DMS 273 (cell line): ENCODE measurements around the gene RALGDS.
A peak's percentile ranks its signal among the peaks of the same experiment; 100 is the strongest.

Experiments
- DNase-seq: peaks from one replicate; lab custom pipeline; 2025; ENCODE audit not compliant: unreplicated experiment; lab: John Stamatoyannopoulos, UW

RALGDS gene

DNA sequence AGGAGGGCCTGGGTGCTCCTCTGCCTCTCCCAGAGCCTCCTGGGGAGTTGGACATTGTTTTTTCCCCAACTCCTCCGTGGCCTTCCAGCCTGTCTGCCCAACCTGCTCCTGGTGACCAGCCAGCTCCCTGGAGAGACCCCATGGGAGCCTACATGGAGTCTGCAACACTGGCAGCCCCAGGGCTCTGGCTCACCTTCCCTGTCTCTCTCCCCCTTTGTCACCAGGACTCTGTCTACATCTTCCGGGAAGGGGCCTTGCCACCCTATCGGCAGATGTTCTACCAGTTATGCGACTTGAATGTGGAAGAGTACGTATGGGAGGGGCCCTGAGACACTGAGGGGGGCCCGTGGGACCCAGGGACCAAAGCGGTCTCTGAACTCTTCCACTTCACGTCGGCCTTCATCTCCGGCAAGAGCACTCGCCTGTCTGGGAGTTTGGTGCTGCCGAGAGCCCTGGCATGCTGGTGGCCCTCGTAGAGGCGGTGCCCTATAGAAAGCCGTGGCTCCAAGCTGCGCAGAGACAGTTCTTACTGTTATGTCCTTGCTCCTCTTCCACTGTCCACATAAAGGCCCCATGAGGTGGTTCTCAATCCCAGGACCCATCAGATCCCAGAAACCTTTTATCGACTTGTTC is 65.1 kb downstream of the RALGDS start:
- DNase-seq = no peak

DNA sequence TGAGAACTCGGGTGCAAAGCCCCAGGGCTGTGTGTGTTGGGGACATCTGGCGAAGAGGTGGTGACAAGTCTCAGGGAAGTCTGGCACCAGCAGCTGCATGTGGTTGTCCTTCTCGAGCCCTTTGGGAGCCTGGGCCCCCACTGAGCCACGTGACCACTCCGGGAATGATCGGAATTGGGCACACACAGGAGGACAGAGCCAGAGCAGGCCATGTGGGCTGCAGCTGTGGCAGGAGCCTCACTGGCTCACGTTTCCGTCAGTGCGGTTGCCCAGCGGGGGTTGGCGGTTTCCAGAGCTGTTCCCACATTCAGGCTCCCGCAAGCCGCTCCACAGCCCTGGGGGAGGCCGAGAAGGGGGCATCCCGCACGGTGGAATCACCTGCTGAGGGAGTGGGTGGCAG is 66.1 kb downstream of the RALGDS start:
- no peak for DNase-seq

DNA sequence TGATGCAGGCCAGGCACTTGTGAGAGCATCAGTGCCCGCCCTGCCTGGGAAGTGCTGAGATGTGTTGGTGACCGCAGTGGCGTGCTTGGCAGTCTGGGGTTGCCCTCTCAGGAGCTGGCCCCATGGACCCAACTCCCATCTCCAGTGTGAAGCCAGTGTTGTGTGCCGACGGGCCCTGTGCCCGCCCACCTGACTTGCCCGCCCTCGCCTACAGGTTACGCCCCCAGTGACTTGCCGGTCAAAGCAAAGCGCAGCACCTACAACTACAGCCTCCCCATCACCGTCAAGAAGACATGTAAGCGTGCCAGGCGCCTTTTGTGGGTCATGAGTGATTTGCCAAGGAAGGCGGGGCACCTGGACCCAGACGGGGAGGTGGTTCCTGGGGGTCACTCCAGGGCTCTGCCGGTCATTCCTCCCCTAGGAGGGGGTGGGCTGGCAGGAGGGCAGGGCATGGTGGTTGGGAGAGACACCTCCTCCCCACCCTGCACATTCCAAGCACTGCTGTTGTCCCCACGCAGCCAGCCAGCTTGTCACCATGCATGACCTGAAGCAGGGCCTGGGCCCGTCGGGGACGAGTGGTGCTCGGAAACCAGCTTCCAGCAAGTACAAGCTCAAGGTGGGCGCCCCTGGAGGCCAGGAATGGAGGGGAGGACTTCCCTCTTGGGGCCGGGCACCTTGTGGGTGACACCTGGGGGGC is 66.7 kb downstream of the RALGDS start:
- no peak for DNase-seq

DNA sequence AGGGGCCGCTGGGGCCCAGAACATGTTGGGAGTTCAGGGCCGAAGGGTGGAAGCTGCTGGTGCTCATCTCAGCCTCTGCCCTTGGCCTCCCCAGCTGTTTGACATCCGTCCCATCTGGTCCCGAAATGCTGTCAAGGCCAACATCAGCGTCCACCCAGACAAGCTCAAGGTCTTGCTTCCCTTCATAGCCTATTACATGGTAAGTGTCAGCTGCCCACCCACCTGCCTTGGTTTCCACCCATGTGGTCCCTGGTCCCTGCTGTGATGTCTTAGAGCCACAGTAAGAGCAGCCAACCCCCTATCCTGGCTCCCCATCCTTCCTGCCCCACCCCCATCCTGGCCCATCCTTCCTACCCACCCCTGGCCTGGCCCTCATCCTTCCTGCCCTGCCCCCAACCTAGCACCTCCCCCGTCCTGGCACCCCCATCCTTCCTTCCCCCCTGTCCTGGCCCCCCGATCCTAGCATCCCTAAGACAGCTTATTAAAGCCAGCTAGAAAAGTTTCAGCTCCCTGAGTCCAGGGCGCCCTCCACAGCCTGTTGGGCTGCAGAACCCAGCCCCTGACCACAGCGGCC is 69.0 kb downstream of the RALGDS start:
- DNase-seq = no peak

DNA sequence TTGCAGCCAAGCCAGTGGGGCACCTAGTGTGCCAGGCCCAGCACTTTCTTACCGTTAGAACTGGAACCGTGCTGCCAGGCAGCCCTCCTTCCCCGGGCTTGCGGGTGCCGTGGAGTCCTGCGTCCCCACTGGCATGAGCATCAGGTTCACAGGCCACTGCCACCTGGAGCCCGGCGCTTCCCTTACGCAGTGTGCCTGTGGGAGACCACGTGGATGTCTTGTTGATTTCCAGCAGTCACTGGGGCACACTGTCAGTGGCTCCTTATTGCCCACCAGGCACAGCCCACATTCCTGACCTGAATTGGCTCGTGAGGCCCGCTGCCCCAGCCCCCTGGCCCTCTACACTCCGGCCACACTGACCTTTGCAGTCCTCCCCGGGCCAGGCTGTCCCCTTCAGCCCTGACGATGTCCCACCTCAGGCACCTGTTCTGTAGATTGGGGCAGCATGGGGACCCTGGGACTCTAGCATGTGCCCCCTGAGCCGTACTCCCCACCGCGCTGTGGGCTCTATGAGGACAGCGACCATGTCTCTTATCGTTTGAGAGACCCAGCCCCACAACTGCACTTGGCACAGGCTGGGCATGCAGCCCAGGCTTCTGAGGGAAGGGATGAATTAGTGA is 69.6 kb downstream of the RALGDS start:
- no peak for DNase-seq

DNA sequence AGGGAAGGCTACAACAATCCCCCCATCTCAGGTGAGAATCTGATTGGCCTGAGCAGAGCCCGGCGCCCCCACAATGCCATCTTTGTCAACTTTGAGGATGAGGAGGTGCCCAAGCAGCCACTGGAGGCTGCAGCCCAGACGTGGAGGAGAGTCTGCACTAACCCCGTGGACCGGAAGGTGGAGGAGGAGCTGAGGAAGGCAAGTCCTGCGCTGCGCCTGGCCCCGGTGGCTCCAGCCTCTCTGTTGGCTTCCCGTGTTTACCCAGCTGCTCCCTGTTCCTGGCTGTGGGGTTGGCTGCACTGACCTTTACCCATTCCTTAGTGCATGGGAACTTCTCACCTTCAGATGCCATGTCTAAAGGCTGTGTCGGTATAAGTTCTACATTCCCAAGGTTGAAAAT is 70.3 kb downstream of the RALGDS start:
- no peak for DNase-seq

DNA sequence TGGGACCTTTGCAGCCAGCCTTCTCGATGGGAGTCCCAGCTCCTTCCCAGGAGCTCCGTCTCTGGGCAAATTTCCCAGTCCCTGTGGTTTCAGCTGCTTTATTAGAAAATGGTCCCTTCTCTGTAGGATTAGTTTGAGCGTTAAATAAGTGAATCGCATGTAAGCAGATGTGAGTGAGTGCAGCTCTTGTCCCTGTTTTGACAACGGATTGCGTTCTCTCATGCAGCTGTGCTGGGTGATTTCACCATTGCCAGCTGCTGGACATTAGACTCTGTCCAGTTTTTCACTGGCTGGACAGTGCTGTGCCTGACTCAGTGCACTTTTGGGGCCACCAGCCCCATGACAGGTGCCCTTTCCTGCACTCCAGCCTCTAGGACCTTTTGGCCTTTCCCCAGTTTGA is 70.9 kb downstream of the RALGDS start:
- no peak for DNase-seq

DNA sequence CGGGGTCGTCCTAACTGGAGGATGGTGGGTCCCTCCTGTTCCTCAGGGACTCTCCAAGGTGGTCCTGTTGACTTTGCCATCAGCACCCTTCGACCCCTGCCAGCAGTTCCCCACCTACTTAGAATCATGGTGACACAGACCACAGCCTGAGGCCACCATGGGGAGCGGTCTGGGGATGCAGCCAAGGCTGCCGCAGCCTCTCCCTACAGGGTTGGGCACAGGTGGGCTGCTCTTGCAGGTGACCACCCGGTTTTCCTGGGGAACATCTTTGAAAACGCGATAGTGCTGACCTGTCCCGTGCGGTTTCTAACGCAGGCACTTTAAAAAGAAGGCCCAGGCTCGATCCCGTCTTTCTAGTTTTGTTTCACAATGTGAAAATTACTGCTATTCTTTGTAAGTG is 72.0 kb downstream of the RALGDS start:
- DNase-seq = no peak

DNA sequence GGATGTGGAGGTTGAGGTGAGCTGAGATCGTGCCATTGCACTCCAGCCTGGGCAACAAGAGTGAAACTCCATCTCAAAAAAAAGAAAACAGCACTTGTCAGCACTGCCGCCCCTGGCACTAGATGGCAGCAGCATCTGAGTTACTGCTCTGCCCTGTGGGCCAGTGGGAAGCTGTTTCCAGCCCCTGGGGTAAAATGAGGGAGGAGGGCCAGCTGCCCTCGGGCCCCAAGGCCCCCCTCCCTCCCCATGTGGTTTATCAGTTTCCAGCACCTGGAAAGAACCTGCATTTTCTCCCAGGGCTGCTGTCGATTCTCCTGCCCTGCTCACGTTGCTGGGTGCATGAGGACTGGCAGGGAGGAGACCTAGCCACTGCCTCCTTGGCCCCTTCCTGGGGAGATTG is 72.4 kb downstream of the RALGDS start:
- DNase-seq = peak; percentile 63
